ENCODE results near the gene AKT3.
"Not testable (repeated sequence)": the region's sequence is repeated elsewhere in the genome, so short reads cannot be mapped to it uniquely, and the experiment has no call there.

The AKT3 gene

DNA sequence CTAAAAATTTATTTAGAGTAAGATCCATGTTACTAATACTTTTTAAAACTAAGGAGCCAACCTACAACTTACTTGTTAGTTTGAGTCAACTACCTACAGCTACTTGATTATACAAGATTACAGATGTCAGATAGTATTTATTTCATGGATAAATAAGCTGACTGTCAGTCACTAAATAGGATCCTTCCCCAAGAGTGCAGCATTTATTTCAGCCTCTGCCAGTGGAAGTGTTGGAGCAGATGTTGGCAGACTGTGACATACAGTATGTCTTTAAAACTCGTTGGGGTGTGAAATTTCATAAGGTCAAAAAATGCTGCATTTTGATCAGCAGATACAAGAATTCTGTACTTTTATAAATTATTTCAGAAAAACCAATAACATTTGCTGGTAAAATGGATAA, 156.2 kb downstream of the AKT3 start:
- no peak for DNase-seq (ENCODE audit: low spot score)

DNA sequence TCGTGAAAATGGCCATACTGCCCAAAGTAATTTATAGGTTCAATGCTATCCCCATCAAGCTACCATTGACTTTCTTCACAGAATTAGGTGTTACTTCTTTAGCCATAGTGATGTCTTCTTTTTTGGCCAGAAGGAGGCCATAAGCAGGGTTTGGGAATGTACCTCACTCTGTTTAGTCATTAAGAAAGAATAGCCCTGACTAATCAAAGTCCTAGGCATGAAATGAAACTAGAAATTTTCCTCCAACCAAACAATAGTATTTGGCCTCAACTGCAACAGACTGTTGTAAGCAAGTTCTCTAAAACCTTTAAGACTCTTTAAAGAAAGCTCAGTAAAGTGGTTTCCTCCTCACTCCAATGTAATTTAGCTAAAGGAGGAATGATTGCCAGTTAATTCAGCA, 163.9 kb downstream of the AKT3 start:
- no peak for DNase-seq (ENCODE audit: low spot score)

DNA sequence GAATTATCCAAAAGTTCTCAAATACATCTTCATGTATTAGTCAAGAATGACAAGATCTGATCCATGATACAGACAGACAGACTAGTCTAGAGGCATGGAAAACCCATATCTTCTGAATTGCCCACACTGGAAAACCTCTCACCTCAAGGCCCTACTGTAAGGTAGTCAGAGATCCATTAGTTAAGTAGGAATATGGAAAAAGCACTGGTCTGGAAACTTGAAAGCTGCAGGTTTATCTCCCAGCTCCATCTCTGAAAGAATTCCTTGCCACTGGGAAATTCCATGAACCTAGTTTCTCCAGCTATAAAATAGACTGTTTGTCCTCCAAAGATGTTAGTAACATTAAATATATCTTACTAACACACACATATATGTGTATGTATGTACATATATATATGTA, 169.2 kb downstream of the AKT3 start:
- no peak for DNase-seq (ENCODE audit: low spot score)

DNA sequence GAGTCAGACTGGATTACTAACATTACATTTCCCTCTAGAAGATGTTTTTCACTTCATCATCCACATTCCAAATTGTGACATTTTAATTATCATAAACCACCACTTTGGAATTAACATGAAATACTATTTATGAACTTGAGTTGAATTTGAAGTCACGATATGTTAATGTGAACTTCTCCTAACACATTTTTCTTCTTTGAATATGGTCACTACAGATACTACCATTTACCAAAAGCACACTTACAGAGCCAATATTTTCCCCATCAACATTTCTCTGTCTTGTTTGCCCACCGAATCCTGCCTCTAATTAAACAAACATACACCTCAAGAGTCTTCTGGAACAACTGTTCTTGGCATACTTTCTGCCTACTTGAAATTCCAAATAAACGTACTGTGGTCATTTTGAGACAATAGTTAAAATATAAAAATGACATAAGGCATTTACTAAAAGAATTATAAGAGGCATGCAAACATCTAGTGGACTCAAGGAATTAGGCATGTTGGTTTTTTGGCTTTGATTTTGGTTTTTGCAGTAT, 177.4 kb downstream of the AKT3 start:
- DNase-seq (ENCODE audit: low spot score): no peak

DNA sequence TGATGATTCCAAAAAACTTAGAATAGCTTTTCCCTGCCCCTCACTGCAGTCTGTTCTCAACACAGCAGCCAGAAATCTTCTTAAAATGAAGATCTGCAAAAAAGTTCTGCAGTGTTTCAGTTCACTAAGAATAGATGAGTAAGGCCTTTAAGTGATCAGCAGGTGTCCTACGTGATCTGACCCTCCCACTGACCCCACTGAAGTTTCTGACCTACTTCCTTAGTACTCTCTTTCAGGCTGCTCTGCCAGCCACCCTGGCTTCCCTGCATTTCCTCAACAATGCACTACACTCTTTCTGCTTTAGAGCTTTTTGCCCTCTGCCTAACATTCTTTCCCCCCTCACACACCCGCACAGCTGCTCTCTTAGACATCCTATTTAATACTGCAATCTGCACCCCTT, 182.5 kb downstream of the AKT3 start:
- DNase-seq (ENCODE audit: low spot score): no peak

DNA sequence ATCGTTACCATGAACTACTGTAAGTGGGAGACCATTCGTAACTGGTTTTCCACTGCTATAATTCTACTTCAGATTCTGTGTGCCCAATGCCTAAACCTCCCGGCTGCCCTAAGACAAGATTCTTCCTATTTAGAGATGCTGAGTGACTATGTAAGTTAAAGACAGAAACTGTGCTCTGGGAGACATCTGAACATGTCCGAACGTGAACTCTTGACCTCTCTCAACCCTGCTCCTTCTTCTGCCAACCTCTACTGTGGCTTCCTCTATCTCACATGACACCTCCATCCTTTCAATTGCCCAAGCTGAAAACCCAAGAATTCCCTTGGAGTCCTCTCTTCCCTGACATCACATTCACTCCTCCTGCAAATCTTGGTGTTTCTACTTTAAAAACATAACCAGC, 182.9 kb downstream of the AKT3 start:
- DNase-seq (ENCODE audit: low spot score): no peak

DNA sequence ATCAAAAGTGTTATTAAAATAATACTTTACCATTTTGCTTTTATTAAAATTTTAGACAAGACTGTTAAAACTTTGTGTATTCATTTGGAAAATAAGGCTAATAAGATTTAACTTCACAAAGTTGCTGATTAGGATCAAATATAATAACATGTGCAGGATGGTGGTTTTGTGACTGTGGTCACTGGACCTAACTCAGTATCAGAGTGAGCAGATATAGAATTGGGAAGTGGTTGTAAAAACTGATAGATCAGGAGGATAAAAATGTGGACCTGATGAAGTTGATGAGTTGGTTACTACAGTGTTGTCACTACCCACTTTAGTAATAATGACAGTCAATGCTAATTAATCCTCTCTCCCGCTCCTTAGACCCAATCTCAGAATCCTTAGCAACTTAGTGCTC, 186.4 kb downstream of the AKT3 start:
- DNase-seq (ENCODE audit: low spot score): no peak

DNA sequence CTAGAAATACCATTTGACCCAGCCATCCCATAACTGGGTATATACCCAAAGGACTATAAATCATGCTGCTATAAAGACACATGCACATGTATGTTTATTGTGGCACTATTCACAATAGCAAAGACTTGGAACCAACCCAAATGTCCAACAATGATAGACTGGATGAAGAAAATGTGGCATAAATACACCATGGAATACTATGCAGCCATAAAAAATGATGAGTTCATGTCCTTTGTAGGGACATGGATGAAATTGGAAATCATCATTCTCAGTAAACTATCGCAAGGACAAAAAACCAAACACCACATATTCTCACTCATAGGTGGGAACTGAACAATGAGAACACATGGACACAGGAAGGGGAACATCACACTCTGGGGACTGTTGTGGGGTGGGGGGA, 187.9 kb downstream of the AKT3 start:
- DNase-seq (ENCODE audit: low spot score): not testable (repeated sequence)

DNA sequence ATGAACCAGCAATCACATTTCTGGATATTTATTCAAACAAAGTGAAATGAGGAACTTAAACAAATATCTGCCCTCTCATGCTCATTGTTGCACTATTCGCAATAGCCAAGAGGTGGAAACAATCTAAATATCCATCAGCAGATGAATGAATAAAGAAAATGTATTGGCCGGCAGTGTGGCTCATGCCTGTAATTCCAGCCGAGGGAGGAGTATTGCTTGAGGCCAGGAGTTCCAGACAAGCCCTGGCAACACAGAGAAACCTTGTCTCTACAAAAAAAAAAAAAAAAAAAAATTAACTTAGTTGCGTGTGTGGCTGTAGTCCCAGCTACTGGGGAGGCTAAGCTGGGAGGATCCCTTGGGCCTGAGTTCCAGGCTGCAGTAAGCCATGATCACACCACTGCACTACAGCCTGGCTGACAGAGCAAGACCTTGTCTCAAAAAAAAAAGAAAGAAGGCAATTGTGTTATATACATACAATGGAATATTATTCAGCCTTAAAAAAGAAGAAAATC, 191.4 kb downstream of the AKT3 start:
- DNase-seq (ENCODE audit: low spot score): no peak

DNA sequence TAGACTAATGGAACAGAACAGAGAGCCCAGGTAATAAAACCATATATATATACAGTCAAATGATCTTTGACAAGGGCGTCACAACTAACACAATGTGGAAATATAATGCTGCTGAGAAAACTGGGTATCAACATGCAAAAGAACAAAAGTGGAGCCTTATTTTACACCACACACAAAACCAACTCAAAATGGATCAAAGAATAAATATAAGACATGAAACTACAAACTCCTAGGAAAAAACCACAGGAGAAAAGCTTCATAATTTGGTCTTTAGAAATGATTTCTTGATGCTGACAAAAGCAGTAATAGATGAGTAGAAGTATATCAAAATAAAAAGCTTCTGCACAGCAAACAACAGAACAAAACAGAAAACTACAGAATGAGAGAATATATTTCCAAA, 192.2 kb downstream of the AKT3 start:
- DNase-seq (ENCODE audit: low spot score): no peak

DNA sequence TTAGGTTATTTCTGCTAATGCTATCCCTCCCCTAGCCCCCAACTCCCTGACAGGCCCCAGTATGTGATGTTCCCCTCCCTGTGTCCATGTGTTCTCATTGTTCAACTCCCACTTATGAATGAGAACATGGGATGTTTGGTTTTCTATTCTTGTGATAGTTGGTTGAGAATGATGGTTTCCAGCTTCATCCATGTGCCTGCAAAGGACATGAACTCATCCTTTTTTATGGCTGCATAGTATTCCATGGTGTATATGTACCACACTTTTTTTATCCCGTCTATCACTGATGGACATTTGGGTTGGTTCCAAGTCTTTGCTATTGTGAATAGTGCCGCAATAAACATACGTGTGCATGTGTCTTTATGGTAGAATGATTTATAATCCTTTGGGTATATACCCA, 200.5 kb downstream of the AKT3 start:
- not testable (repeated sequence) for DNase-seq (ENCODE audit: low spot score)

DNA sequence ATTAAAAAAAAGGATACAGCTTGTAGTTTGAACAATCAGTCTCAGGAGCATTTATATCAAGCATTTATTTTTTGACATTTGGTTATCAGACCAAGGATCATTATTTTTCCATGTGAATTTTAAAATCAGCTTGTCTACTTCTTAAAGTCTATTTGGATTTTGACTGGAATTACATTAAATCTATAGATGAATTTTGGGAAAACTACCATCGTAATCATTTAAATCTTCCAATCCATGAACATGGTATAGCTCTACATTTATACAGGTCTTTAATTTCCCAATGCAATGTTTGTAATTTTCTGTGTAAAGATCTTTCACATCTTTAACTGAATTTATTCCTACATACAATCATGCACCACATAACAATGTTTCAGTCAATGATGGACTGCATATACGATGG, 203.2 kb downstream of the AKT3 start:
- DNase-seq (ENCODE audit: low spot score): no peak

DNA sequence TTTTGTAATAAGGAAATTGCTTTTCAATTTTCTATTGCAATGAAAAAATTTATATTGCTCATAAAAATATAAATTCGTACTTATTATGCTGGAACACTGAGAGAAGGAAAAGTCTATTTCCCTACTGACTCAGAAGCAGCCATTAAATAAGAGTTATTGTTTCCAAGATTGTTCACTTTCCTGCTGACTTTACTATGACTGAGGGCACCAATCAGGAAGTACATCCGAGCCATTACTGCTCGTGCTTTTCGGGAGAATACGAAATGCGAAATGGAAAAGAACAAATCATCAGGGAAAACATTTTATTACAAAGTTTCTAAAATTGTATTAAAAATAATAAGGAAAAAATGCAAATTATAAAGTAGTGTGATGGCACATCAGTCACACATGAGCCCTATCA, 204.8 kb downstream of the AKT3 start:
- peak; percentile 21 for DNase-seq (ENCODE audit: low spot score)

DNA sequence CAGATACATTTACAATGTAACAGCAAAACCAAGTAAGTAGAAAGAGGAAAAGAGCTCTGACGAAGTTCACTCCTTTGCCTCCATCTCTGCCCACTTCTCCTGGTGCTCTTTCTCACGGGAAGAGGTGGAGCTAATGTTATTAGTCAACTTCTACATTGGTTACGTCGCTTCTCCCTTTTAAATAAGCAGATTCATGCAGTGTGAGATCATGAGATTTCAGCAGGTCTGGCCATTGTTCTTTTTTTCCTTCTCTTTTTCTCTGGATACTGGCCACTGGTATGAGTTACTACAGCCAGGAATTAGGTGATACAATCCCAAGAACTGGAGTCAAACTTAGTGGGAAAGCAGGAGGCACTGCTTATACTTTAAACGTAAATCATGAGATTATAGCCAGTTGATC, 207.1 kb downstream of the AKT3 start:
- no peak for DNase-seq (ENCODE audit: low spot score)

DNA sequence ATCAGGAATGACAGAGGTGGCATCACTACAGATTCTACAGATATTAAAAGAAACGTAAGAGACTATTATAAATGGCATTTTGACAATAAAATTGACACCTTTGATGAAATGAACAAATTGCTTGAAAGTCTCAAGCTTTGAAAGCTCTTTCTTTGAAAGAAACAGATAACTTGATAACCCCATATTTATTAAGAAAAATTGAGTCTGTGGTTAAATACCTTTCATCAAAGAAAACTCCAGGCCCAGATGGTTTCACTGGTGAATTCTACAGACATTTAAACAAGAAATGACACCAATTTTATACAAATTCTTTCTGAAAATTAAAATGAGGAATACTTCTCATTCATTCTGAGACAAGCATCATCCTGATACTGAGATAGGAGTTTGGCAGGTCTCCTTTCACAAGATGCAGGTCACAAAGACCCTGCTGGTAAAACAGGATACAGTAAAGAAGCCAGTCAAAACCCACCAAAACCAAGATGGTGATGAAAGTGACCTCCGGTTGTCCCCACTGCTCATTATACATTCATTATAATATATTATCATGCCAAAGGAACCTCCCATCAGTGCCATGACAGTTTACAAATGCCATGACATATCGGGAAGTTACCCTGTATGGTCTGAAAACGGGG, 210.9 kb downstream of the AKT3 start:
- no peak for DNase-seq (ENCODE audit: low spot score)

DNA sequence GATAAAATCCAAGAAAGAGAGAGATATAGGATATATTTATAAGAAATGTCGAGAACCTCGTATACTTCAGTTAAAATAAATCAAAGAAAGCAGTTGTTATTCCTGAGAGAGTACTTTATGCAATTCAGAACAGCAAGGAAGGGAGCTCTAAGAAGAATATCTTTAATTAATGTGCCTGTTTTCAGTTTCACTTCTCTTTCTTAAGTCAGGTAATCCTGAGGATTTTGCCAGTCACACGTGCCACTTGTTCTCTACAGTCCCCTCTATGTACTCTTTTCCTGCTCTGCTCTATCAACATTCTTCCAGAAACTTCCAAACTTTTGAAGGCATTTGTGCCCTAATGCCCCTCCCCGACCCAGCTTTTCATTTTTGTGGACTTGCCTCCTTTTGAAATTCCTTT, 211.9 kb downstream of the AKT3 start:
- DNase-seq (ENCODE audit: low spot score): no peak

DNA sequence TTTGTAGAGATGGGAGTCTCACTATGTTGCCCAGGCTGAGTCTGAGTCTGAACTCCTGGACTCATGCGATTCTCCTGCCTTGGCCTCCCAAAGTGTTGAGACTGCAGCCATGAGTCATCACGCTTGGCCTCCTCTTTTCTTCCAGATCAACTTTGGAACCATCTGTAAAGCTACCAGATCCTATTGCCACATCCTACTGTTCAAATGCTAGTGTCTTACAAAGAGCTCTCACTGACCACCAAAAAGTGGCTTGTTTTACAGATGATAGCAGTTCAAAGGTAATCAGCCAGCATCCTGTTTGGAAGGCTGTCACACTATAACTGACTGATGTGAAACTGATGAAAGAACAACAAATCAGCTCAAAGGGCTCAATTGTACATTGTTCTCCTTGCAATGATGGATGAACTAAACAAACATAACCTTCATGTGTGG, 221.6 kb downstream of the AKT3 start:
- no peak for DNase-seq (ENCODE audit: low spot score)

DNA sequence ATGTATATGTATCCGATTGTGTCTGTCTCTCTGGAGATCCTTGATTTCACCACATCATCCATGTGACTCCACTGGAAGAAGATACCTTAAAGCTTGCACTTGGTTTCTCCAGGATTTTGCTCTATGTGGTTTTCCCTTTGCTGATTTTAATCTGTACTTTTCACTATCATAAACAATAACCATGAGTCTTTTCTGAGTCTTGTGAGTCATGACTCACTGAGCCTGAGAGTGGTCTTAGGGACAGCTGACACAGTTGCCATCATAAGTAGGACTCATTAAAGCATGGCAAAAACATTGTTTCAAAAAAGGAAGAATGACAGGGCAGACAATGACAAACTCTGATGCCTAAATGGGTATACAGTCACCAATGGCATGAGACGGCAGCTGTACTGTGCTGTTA, 226.2 kb downstream of the AKT3 start:
- DNase-seq (ENCODE audit: low spot score): peak; percentile 80

DNA sequence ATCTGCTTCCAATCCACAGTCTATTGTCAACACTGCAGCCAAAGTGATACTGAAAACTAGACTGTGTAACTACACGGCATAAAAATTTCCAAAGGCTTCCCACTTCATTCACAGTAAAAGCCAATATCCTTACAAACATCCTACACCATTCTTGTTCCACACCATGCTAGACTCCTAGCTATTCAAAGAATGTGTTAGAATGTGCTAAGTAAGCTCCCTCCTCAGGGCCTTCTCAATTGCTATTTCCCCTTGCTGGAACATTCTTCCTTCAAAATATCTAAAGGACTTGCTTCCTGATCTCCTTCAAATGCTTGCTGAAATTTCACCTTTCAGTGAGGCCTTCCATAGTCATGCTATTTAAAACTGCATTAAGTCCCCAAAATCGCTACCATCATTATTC, 228.1 kb downstream of the AKT3 start:
- DNase-seq (ENCODE audit: low spot score): no peak

DNA sequence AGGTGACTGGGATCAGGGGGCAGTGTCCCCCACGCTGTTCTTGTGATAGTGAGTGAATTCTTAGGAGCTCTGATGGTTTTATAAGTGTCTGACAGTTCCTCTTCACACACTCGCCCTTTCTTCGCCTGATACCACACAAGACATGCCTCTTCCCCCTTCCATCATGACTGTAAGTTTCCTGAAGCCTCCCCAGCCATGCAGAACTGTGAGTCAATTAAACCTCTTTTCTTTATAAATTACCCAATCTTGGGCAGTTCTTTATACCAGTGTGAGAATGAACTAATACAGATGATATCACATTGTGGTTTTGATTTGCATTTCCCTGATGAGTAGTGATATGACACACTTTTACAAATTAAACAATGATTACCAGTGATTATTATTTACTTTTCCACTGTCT, 229.9 kb downstream of the AKT3 start:
- DNase-seq (ENCODE audit: low spot score): no peak

DNA sequence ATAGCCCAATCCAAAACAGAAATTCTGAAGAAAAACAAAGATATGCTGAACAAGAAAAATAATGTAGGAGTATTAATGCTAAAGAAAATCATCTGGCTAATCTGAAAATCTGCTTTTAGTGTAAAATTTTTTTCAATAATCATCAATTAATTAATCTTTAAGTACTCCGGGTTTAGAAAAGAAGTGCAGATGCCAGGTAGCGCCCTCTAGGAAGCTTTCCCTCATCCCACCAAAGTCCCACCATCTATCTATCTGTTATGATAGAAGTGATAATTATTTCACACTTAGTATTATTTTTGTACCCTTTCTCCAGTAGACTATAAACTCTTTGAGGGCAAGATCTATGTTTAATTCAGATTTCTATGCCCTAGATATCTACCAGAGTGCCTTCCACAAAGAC, 240.3 kb downstream of the AKT3 start:
- DNase-seq (ENCODE audit: low spot score): no peak

DNA sequence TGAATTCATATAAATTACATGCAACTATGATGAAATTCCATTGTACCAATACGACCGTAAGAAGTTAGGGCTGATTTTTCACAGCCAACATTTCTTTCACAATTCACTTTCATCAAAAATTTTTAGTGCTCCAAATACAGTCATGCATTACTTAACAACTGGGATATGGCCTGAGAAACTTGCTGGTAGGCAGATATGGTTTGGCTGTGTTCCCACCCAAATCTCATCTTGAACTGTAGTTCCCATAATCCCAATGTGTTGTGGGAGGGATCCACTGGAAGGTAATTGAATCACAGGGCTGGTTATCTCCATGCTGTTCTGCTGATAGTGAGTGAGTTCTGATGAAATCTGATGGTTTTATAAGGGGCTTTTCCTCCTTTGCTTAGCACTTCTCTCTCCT, 244.4 kb downstream of the AKT3 start:
- no peak for DNase-seq (ENCODE audit: low spot score)

DNA sequence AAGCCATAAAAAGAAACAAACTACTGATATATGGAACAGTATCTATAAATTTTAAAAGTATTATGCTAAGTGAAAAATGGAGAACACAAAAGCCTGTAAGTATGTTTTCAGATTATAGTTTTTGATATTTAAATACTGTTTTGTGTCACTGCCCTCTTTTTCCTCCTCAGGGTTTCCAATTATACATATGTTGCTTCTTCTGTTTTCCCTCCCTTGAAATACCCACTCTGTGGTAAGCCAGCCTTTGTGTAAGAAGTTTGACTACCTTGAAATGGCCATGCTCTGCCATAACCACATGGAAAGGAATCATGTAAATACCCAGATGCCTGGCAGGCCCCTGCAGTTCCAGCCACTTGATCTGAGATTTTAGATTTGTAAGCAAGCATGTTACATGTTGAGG, 248.3 kb downstream of the AKT3 start:
- DNase-seq (ENCODE audit: low spot score): no peak

DNA sequence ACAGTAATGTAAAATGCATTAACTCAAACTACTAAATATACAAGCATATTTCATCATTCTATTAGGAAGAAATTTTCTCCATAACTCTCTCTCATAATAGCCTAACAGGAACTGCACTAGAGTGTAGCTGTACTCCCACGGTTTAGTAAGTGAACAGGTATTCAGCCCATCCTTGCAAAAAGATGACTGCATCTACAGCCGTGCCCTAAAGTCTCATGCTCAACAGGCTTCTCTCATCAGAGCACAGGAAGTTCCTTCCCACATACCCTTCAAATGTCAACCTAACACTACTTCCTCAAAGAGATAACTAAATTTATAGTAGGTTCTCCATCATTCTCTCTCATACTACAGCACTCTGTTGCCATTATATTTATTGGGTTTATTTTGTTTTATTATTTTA, 251.6 kb downstream of the AKT3 start:
- no peak for DNase-seq (ENCODE audit: low spot score)

Measured in kidney capillary endothelial cell (primary cell).